ENCODE data around the gene LACC1.

The LACC1 gene

GRCh38 chr13:43939086-43939485 is 59.4 kb downstream of the LACC1 start:
- DNase-seq (ENCODE audit: low read depth in 2 of 2, low spot score in 1 of 2), result no peak

DNA sequence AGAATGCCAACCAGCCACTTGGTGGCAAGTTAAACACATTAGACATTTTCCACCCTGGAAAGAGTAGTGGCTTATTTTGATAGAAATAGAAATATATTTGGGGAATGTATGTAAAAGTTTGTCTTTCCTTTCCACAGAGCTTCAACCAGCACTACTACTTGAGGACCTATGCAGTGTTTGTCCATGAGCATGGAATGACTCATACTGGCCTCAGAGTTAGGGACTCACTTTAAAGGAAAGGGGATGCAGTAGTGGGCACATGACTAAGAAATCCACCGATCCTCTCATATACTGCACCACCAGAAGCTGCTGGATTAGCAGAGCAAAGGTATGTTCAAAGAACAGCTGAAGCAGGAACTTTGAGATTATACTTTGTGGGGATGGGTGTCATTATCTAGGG is 62.6 kb downstream of the LACC1 start:
- DNase-seq (ENCODE audit: low read depth in 2 of 2, low spot score in 1 of 2), result no peak
